Astrocyte of the spinal cord (primary cell): Measurements from ENCODE around the gene RAB25.

ENCODE experiments used
- DNase-seq: peaks from one replicate; pipeline ENCODE4 v3.0.0; 2011; ENCODE audit warnings: low read depth, low spot score
- H3K4me3 ChIP-seq: 2 replicates; pipeline ENCODE4 v1.5.1; 2011; ENCODE audit warnings: low read depth, mild to moderate bottlenecking, low read length, moderate library complexity
- in situ Hi-C: cut with HindIII; loops from 2 replicates; pipeline ENCODE4 v1.10.0; 2017; ENCODE audit warnings: low sequenced_read_pairs
- TF ChIP-seq, protein P1 (sequence below): IDR thresholded peaks from 2 replicates; pipeline ENCODE4 v1.5.1; 2012; ENCODE audit warnings: low read depth, mild to moderate bottlenecking, low read length, inconsistent platforms

The RAB25 gene

DNA sequence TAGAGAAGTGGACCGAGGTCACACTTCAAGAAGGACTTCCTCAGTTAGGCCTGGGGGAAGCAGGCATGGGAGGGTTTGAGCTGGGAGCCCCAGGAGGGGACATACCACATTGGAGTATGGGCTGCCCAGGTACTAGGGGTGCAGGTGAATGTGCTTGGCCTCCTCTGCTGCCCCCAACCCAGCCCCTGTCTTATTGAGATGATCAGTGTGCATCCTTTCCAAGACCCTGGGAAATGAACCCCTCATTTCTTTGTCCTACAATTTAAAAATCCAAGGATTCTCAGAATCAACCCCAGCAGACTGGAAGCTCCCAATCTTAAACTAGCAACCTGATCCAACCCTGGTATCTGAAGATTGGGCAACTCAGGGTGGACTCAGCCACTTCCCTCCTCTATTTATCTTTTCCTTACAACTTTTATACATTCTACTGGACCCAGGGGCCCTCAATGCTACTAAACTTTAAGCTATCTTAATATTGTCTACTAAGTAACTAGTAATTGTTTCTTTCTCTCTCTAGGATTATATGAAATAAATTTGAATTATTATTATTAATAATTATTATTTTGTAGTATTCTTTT is 12.2 kb downstream of the RAB25 start:
- TF ChIP-seq, protein P1, sequence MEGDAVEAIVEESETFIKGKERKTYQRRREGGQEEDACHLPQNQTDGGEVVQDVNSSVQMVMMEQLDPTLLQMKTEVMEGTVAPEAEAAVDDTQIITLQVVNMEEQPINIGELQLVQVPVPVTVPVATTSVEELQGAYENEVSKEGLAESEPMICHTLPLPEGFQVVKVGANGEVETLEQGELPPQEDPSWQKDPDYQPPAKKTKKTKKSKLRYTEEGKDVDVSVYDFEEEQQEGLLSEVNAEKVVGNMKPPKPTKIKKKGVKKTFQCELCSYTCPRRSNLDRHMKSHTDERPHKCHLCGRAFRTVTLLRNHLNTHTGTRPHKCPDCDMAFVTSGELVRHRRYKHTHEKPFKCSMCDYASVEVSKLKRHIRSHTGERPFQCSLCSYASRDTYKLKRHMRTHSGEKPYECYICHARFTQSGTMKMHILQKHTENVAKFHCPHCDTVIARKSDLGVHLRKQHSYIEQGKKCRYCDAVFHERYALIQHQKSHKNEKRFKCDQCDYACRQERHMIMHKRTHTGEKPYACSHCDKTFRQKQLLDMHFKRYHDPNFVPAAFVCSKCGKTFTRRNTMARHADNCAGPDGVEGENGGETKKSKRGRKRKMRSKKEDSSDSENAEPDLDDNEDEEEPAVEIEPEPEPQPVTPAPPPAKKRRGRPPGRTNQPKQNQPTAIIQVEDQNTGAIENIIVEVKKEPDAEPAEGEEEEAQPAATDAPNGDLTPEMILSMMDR, result no peak

DNA sequence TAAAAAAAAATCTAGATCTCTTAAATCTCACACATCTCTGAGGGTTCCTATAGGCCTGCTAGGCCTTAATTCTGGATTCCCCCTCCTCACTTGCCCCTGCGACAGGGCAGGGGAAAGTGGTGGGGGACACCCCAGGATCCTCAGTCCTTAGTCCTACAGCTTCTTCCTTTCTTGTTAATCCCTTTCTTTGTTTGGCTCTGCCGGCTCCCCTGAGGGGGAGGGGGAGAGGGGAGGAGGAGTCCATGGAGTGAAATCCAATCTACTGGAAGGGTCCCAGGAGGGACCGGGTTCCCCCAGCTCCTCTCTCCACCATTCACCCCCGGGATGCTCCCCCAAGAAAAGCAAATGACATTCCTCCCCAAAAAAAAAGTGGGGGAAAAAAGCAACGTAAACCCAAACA is 12.8 kb downstream of the RAB25 start:
- TF ChIP-seq, protein P1, result no peak
- H3K4me3 ChIP-seq, result no peak overlapping the region
- in situ Hi-C loops, result no loop called here
- DNase-seq, result no peak

More for the DNA sequence above, 12.2 kb downstream of the RAB25 start:
- no peak for DNase-seq
- no peak overlapping the region for H3K4me3 ChIP-seq
- in situ Hi-C loops, result no loop called here

DNA sequence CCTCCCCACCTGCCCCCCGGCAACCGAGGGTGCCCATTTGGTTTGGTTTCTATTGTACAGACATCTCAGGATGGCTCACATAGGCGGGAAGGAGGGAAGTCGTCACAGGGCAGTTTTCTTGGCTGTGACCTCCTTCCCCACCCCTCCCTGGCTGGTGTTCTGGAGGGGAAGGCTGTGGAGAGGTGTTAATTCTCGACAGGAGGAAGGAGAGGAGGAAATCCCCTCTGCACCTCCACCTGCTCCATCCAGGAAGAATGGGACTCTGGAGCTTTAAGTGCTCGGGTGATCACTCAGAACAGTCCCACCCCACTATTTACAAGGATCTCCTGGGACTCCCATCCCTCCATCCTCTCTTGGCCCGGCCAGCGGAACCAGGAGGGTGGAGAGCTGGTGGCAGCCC is 13.7 kb downstream of the RAB25 start:
- in situ Hi-C loops, result no loop called here
- TF ChIP-seq, protein P1, result no peak
- no peak for DNase-seq
- no peak overlapping the region for H3K4me3 ChIP-seq

DNA sequence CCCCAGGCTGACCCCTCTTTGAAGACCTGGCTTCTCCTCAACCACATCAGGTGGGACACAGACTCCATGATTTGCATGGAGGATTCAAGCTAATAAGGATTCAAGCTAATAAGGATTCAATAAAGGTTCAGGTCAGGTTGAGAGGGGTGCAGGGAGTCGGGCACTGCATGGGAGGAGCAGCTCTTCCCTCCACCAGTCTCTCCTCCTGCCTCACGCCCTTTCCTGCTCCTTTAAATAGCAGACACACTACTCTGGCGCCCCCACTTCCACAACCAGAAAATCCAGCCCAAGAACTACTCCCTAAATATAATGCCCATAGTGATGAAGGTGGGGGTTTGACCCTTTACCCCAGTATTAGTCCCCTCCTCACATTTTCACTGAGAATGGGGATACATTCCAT is 14.2 kb downstream of the RAB25 start:
- in situ Hi-C loops, result no loop called here
- DNase-seq, result no peak
- TF ChIP-seq, protein P1, result no peak
- no peak overlapping the region for H3K4me3 ChIP-seq

DNA sequence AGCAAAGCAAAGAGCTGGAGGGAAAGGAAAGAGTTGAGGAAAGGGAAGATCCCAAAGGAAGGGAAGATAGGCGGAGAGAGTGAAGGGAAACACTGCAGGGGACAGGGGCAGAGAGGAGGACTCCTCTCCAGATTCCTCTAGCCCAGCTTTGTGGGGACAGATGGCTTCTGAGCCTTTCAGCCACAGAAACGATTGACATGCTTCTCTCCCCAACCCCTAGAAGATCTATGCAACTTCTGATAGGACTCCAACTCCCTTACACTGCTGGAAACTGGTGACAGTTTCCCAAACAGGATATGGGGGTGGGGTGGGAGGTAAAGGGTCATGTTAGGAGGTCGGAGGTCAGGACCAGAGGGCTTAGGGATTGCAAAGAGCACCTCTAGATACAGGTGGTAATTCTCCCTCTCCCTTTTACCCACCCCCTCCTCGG is 14.8 kb downstream of the RAB25 start:
- TF ChIP-seq, protein P1, result no peak
- DNase-seq, result no peak
- no peak overlapping the region for H3K4me3 ChIP-seq
- in situ Hi-C loops, result no loop called here

DNA sequence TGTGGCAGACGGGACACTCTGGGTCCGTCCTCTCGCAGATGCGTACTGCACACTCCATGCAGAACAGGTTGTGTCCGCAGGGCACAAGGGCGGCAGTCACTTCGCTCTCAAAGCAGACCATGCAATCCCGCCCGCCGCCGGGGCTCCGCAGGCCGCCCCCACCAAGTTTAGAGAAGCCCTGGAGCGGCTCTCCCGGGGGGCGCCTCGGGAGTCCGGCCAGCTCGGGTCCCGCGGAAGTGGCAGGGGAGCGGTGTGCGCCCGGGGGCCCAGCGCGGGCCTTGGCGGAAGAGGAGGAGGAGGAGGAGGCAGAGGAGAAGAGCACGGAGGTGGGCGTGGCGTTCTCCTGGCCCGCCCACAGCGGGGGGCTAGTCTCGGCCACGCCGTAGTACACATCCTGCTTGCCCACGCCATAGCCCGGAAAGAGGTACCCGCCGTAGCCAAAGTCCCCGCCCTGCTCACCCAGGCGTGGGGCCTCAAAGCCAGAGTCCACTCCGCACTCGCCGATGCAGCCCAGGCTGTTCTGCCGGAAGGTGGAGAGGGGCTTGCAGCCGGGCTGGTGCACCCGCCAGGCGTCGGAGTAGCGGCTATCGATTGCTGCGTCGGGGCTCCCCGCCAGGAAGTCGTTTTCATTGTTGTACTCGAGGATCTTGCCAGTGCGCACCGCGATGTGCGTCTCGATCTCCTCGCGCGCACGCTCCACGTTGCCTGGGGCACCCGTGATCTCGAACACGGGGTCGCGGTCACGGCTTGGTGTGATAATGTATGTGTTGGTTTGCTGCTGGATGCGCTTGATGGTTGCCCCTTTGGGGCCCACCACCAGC is 15.9 kb downstream of the RAB25 start:
- DNase-seq, result no peak
- in situ Hi-C loops, result no loop called here

More for the DNA sequence above, 15.9 kb downstream of the RAB25 start:
- TF ChIP-seq, protein P1, result no peak
- no peak overlapping the region for H3K4me3 ChIP-seq
